Measurements from ENCODE around the gene STYXL1.
A peak's percentile ranks its signal among the peaks of the same experiment; 100 is the strongest.

GRCh38 chr7:75961218-75961617 is 86.6 kb downstream of the STYXL1 start:
- TF ChIP-seq EZH2 (IDR thresholded peaks at IDR 0.05; ENCODE audit: low read depth, unreplicated experiment): no peak
- TF ChIP-seq, protein P1, sequence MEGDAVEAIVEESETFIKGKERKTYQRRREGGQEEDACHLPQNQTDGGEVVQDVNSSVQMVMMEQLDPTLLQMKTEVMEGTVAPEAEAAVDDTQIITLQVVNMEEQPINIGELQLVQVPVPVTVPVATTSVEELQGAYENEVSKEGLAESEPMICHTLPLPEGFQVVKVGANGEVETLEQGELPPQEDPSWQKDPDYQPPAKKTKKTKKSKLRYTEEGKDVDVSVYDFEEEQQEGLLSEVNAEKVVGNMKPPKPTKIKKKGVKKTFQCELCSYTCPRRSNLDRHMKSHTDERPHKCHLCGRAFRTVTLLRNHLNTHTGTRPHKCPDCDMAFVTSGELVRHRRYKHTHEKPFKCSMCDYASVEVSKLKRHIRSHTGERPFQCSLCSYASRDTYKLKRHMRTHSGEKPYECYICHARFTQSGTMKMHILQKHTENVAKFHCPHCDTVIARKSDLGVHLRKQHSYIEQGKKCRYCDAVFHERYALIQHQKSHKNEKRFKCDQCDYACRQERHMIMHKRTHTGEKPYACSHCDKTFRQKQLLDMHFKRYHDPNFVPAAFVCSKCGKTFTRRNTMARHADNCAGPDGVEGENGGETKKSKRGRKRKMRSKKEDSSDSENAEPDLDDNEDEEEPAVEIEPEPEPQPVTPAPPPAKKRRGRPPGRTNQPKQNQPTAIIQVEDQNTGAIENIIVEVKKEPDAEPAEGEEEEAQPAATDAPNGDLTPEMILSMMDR (conservative IDR thresholded peaks at IDR 0.05; ENCODE audit: low read depth in 2 of 2): peak; percentile 39 to 53
- TF ChIP-seq POLR2AphosphoS5 (IDR thresholded peaks at IDR 0.05; ENCODE audit: low read depth): no peak
- no peak for TF ChIP-seq CREB1 (CRISPR knock-in tag; IDR thresholded peaks at IDR 0.05; ENCODE audit: low read depth)
- TF ChIP-seq ETS1 (IDR thresholded peaks at IDR 0.05): no peak
- no peak for TF ChIP-seq EZH2phosphoT487 (IDR thresholded peaks at IDR 0.05; ENCODE audit: unreplicated experiment)

Measured in GM23338 (cell line).